HG03108 (cell line): ENCODE data around the gene HERC3.

Source experiments
- ATAC-seq: cut with Tn5 transposase; IDR thresholded peaks from one replicate; pipeline ENCODE4 v1.9.1; 2021; ENCODE audit warnings: moderate library complexity; ENCODE audit not compliant: unreplicated experiment

HERC3 gene

DNA sequence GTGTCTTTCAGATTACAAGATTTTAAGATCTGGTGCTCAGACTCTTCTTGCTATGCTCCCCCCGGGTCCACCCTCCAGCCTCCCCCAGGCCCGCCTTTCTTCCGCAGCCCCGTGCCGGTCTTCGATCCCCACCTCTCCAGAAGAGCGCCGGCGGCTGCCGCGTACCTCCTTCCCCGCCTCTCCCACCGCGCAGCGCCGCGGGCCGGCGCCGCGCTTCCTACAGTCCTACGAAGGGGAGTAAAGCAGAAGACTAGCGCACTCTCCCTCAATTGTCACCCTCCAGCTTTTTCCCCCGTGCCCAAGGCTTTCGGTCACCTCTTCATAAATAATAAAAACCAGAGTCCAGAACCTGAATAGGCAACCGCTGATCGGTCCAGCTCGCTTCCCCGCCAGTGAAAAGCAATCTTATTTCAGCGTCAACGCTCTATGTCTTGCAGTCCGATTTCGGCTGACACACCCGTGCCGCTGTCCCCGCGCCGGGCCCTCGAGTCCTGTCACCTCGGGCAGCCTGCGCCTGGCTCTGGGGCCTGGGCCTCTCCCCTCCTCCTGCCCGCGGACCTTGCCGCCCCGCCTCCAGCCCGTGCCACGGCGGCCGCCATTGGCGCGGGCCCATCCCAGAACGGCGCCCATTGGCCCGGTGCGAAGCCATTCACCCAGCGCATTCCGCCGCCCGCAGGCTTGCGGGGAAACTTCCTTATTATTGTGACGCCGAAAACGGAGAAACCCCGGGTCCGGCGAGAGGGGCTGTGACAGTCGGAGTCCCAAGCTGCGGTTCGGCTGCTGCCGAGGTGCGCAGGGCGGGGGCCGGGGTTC, at the start of gene HERC3:
Gene HERC3, plus strand, starts transcription at position 694 of the 813 bp plus-strand sequence. CDS start 13,344 bp downstream, outside the sequence.
- peak; percentile 97 for ATAC-seq

- no peak for ATAC-seq
Measured at GRCh38 chr4:88549815-88550214, 42.5 kb upstream of the HERC3 start.

GRCh38 chr4:88567591-88567990, 24.7 kb upstream of the HERC3 start:
- no peak for ATAC-seq

DNA sequence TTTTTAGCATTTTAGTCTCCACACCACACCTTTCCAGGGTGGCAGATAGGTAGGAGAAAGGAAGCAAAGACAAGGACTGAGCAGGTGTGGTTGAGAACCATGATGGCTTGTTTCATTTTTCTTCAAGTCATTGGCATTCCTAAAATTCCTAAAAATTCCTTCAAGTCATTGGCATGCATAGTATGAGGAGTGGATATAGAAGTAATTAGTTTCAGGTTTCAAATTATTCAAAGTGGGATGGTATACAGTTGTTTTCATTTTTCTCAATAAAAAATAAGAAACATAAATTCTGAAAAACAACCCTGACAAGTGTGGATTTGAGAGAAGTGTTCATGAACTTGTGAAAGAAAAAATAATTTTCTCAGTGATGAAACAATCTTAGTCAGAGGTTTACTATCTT, 22.3 kb upstream of the HERC3 start:
- no peak for ATAC-seq

DNA sequence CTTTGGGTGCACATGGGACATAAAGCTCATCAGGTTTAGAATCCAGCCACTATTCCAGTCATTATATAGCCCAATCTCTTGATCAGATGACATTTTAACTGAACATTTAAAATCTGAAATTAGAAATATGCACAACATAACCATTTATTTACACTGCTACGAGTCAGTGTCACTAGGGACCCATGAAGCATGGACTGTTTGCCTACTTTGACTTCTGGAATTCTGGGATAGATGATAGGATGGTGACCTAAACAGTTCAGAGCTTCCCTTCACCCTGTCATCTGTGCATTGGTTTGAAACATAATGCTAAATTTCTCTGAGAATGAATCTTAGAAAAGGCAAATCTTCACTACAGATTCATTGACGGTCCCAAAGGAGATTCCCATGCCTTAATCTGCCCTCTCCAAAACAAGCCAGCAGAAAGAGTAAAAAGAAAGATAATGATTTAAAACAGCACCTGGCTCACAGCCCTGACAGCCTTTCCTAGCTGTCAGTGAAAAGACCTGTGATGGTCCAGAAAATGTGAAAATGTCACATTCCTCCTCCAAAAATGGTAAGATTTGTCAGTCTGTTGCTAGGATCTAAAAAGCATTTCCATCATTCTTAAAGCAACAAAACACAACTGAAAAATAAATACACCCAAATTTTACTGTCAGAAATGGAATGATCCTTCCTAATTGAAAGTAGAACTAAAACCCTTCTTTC, 18.9 kb upstream of the HERC3 start:
- ATAC-seq = no peak

DNA sequence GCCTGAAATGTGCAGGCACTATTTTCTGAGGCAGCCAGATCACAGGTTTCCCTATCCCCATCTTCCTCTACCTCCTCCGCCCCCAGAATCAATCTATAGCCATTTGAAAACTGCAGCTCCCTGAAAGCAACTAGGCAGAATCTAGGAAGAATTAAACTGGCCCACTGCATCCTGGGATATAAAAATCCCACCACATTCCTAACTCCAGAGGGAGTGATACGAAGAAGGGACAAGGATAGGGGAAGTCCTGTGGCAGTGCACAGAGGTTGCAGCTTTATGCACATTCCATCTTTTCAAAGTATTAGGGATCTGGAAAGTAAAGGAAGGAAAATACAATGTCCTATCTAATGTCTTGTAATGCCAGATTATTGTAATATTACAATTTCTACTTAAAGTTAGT, 18.3 kb upstream of the HERC3 start:
- no peak for ATAC-seq

DNA sequence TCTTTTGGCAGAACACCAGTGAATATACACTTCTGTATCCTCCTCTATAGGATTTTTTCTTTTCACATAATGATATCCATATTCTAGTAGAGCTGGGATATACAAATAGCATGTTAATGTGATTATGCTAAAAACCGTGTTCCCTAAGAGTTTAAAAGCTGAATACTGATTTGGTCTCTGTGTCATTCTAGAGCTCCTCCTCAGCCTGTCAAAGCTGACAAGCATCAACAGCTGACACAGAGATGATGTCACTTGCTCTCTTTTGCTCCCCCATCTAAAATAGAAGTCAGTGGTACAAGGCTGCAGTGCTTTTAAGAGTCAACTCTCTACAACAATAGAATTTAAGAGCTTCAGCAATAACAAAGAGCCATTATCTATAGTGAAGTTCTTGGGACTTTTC, 17.1 kb upstream of the HERC3 start:
- ATAC-seq = no peak

- ATAC-seq = no peak
Measured at GRCh38 chr4:88582493-88582892, 9.8 kb upstream of the HERC3 start.

DNA sequence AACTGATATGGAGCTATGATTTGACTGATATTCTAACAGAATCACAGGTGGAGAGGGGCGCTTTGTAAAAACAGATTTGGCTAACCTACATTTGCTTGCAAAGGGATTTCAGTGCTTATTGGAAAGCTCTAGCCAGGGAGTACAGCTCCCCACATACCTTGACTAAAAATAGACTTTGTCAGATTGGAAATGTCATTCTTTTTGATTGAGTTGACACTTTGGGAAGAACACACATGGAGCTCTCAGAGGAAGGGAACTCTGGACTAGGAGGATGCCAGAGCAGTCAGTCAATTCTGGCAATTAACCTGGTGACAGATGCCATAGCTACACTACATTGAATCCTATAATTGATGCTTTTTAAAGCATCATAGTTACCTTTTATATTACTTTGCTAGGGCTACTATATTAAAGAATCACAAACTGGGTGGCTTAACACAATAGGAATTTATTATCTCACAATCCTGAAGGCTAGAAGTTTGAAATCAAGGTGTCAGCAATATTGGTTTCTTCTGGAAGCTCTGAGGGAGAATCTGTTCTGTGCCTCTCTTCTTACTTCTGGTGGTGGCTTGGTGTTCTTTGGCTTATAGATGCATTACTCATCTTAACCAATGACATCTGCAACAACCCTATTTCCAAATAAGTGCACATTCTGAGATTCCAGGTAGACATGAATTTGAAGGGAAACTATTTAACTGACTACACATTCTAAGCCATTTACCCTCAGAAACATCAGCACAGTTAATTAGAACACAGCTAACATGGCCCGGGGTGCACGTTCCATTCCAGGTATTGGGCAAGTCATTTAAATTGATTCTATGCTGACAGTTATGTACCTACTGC, 8.4 kb upstream of the HERC3 start:
- no peak for ATAC-seq

GRCh38 chr4:88584471-88584900, 7.8 kb upstream of the HERC3 start:
- ATAC-seq = no peak

DNA sequence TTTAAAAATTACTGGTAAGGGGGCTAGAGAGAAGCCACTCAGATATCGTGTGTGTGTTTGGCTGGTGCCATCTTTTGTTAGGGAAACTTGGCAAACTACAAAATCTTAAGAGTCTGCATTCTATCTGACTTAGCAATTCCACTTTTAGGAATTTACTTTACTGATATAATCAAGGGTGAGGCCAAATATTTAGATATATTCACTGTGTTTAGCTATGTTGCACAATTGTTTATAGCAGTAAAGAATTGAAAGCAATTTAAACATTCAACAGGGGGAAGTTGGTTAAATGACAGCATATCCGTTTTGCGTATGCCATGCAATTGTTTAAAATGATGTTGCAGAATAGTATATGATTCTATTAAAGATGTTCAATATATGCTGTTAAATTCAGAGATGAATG, 6.4 kb upstream of the HERC3 start:
- ATAC-seq = no peak

GRCh38 chr4:88587306-88587705, 5.0 kb upstream of the HERC3 start:
- ATAC-seq = no peak

DNA sequence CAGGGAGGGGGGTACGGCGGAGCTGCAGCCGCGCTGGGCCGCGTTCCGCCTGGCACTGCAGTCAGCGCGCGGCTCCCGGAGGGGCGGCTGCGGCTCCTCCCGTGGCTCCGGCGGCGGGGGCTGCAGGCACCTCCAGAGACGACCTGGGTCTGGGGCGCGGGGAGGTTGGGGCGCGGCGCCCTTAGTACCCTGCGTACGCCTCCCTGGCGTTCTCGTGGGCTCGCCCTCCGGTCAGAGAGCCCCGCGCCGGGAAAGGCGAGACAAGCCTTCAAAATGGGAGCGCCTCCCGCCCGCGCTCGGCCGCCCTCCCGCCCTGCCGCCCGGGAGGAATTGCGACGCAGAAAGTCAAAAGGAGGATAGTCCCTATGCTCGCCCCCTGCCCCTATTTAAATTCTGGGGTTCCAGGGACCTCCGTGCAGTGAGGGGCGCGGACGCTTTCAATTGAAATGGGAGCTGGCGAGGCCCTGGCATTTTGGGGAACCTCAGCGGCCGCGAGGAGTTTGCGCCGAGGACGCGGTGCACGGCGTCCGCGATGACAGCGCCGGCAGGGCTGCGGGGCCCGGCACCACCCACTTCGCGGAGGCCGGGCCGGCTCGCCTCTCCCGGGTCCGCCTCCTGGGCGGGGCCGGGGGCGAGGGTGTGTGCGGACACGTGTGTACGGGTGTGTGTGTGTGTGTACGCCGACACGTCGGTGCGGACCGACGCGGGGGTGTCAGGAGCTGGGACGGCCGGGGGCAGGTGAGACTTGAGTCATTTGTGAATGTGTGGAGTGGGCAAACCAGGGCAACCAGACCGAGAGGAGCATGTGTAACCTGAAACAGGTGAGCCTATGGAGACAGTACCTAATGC, 544 bp downstream of the HERC3 start:
- ATAC-seq = peak; percentile 72

GRCh38 chr4:88597970-88598660, 5.8 kb downstream of the HERC3 start:
- ATAC-seq = no peak

- ATAC-seq = no peak
Measured at GRCh38 chr4:88599298-88599697, 7.0 kb downstream of the HERC3 start.

DNA sequence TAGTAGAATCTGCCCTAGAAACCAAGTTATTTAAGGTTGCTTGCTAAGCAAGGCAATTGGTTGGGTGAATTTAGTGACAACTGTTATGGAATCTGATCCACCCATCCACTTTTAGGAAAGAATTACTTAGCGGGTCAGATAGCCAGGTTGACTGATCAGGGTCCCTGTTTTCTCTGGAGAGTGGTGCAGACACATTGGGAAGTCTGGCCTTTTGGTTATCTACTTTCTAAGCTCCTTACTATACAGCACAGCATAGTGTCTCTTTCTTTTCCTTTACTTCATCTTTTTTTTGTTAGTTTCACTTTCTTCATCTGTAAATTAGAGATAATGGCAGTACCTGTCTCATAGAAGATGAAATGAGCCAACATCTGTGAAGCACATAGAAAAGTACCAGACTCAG, 7.4 kb downstream of the HERC3 start:
- ATAC-seq = no peak

GRCh38 chr4:88600176-88600838, 8.0 kb downstream of the HERC3 start:
- no peak for ATAC-seq

DNA sequence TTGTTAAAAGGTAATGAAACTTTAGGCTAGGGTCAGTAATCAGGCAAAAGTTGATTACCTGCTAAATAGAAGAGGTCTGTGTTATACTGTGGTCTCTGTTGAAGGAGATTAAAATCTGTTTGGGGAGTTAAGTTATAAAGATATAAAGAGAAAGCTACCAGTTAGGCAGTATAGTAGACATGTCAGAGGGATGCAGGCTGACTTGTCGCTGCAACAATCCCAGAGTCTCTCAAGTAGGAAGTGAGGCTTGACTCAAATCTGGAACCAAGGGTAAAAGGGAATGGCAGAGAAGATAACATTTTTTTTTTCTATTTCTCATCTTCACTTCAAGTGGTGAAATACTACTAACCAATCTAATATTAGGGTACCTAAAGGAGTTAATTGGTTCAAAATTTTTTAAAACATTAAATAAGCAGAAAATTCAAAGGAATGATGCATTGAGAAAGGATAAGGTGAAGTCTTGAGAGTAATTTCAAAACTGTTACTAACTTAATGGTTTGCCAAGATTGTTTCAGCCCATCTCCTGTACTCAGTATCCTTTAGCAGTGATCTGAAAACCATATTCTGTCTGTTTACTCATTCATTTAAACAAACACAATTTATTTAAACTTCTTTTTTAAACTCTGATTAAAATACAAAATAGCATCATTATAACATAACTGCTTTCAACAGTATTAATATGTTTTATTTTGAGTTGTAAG, 12.8 kb downstream of the HERC3 start:
- no peak for ATAC-seq

- ATAC-seq = no peak
Measured at GRCh38 chr4:88605736-88606135, 13.5 kb downstream of the HERC3 start.
